ENCODE measurements around the gene PLA2G6. TPM values are rescaled to one million over a fixed set of nuclear protein-coding genes. Genes with fewer than 3 reads are reported as not detected.
A peak's percentile ranks its signal among the peaks of the same experiment; 100 is the strongest.

The PLA2G6 gene
- total and polyA plus RNA-seq, 9 of the 15 experiments (the other 6 are each of a cell fraction or from before 2014, with no cell fraction given), result 0.11 to 12.2 (median 9.7) TPM

DNA sequence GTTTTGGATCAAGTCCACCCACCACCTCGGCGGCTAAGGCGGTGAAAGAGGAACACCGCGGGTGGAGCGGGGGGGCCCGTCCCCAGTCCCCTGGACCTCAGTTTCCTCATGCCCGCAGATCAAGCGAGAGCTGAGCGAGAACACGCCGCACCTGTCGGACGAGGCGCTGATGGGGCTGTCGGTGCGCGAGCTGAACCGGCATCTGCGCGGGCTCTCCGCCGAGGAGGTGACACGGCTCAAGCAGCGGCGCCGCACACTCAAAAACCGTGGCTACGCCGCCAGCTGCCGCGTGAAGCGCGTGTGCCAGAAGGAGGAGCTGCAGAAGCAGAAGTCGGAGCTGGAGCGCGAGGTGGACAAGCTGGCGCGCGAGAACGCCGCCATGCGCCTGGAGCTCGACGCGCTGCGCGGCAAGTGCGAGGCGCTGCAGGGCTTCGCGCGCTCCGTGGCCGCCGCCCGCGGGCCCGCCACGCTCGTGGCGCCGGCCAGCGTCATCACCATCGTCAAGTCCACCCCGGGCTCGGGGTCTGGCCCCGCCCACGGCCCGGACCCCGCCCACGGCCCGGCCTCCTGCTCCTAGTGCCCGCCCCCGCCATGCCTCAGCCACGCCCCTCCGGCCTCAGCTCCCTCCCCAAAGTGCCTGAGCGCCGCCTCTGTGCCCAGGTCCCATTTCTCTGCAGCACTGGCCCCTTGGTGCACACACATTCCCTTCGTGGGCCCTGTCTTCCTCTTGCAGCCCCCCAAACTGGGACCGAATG is 32.8 kb upstream of the PLA2G6 start (continued):
- TF ChIP-seq NELFE (IDR thresholded peaks at IDR 0.05; ENCODE audit: insufficient read depth, insufficient read length) (no peak), FOXP1 (CRISPR knock-in tag; IDR thresholded peaks at IDR 0.05) (peak; percentile 82), MTA1 (IDR thresholded peaks at IDR 0.05; ENCODE audit: borderline replicate concordance) (no peak), ZNF263 (CRISPR knock-in tag; IDR thresholded peaks at IDR 0.05; ENCODE audit: borderline replicate concordance) (no peak), MAFK (IDR thresholded peaks at IDR 0.05; ENCODE audit: low read length) (no peak), HMG20B (CRISPR knock-in tag; IDR thresholded peaks at IDR 0.05) (no peak), ZFP36 (IDR thresholded peaks at IDR 0.05; ENCODE audit: low read depth, low read length, partially characterized antibody) (no peak), ZNF217 (CRISPR knock-in tag; IDR thresholded peaks at IDR 0.05) (no peak), MTA2 (IDR thresholded peaks at IDR 0.05; ENCODE audit: low read depth) (no peak), JUN (IDR thresholded peaks at IDR 0.05; ENCODE audit: borderline replicate concordance, low read depth, low read length) (0 out of 2 replicates have a peak, but pooled peaks have one; percentile 4), JUN (CRISPR knock-in tag; IDR thresholded peaks at IDR 0.05; ENCODE audit: borderline replicate concordance) (peak; percentile 81; the same call in 1 of the 2 replicates), SAFB2 (IDR thresholded peaks at IDR 0.05; ENCODE audit: borderline replicate concordance, low read depth, low read length, severe bottlenecking) (no peak), ZNF140 (CRISPR knock-in tag; IDR thresholded peaks at IDR 0.05) (no peak), ARNT (IDR thresholded peaks at IDR 0.05) (no peak), KLF16 (IDR thresholded peaks at IDR 0.05) (no peak), DIDO1 (tag; IDR thresholded peaks at IDR 0.05; ENCODE audit: low read depth) (no peak), NFYB (IDR thresholded peaks at IDR 0.05; ENCODE audit: extremely low read depth, insufficient read length) (no peak), TBP (optimal IDR thresholded peaks at IDR 0.05; ENCODE audit: low read depth, low read length) (no peak), TCF7 (IDR thresholded peaks at IDR 0.05; ENCODE audit: borderline replicate concordance) (no peak), YBX1 (IDR thresholded peaks at IDR 0.05) (no peak), ZNF184 (CRISPR knock-in tag; IDR thresholded peaks at IDR 0.05) (no peak), ZNF311 (CRISPR knock-in tag; IDR thresholded peaks at IDR 0.05) (no peak), FOXJ3 (CRISPR knock-in tag; IDR thresholded peaks at IDR 0.05) (no peak), ZNF274 (IDR thresholded peaks at IDR 0.05; ENCODE audit: borderline replicate concordance, low read depth, low read length) (no peak), PRPF4 (IDR thresholded peaks at IDR 0.05; ENCODE audit: insufficient read depth, low read depth, low read length, poor library complexity, severe bottlenecking) (no peak)
- TF ChIP-seq, protein P1, sequence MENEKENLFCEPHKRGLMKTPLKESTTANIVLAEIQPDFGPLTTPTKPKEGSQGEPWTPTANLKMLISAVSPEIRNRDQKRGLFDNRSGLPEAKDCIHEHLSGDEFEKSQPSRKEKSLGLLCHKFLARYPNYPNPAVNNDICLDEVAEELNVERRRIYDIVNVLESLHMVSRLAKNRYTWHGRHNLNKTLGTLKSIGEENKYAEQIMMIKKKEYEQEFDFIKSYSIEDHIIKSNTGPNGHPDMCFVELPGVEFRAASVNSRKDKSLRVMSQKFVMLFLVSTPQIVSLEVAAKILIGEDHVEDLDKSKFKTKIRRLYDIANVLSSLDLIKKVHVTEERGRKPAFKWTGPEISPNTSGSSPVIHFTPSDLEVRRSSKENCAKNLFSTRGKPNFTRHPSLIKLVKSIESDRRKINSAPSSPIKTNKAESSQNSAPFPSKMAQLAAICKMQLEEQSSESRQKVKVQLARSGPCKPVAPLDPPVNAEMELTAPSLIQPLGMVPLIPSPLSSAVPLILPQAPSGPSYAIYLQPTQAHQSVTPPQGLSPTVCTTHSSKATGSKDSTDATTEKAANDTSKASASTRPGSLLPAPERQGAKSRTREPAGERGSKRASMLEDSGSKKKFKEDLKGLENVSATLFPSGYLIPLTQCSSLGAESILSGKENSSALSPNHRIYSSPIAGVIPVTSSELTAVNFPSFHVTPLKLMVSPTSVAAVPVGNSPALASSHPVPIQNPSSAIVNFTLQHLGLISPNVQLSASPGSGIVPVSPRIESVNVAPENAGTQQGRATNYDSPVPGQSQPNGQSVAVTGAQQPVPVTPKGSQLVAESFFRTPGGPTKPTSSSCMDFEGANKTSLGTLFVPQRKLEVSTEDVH (IDR thresholded peaks at IDR 0.05; ENCODE audit: low read depth, partially characterized antibody), result no peak
- TF ChIP-seq, protein P2, sequence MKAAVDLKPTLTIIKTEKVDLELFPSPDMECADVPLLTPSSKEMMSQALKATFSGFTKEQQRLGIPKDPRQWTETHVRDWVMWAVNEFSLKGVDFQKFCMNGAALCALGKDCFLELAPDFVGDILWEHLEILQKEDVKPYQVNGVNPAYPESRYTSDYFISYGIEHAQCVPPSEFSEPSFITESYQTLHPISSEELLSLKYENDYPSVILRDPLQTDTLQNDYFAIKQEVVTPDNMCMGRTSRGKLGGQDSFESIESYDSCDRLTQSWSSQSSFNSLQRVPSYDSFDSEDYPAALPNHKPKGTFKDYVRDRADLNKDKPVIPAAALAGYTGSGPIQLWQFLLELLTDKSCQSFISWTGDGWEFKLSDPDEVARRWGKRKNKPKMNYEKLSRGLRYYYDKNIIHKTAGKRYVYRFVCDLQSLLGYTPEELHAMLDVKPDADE (conservative IDR thresholded peaks at IDR 0.05; ENCODE audit: control insufficient read depth, low read depth, low read length), result peak; percentile 45; the same call in 1 of the 2 replicates

Data from K562 (cell line).